Gastrocnemius medialis (tissue), 4 donors: ENCODE results near the gene ITGB7. TPM values are rescaled to one million over a fixed set of nuclear protein-coding genes. Genes with fewer than 3 reads are reported as not detected.

Experiments used
- ATAC-seq, 2 donors: fragments of 150-250 bp; one replicate each; pipeline ENCODE4 v1.9.1; 2016
- DNase-seq, 2 donors: peaks; one replicate each; pipeline ENCODE4 v3.0.0-alpha.2; 2019
- H3K27ac ChIP-seq, 4 donors: fragments of 200-600 bp; sonication (generic); 1 replicate in 1 of 4; 2 replicates in 3 of 4; pipeline ENCODE4 v1.5.1; 2016 to 2018; ENCODE audit warnings: mild to moderate bottlenecking in 2 of 4, moderate library complexity in 1 of 4
- H3K27me3 ChIP-seq, 3 donors: fragments of 200-600 bp; sonication (generic) in 2 of 3; 1 replicate in 1 of 3; 2 replicates in 2 of 3; pipeline versions ENCODE4 v1.5.1 to v1.6.0; 2016 to 2019; ENCODE audit warnings: mild to moderate bottlenecking in 1 of 3, moderate library complexity in 1 of 3
- H3K36me3 ChIP-seq, 2 donors: fragments of 200-600 bp; sonication (generic) in 1 of 2; one replicate each; pipeline ENCODE4 v1.5.1; 2017 to 2018
- H3K4me1 ChIP-seq, 2 donors: fragments of 200-600 bp; sonication (generic) in 1 of 2; one replicate each; pipeline ENCODE4 v1.5.1; 2016 to 2017; ENCODE audit warnings: mild to moderate bottlenecking in 2 of 2
- H3K4me3 ChIP-seq, 4 donors: fragments of 200-600 bp; sonication (generic) in 3 of 4; 1 replicate in 1 of 4; 2 replicates in 3 of 4; pipeline ENCODE4 v1.5.1; 2016 to 2019; ENCODE audit warnings: mild to moderate bottlenecking in 2 of 4
- H3K9me3 ChIP-seq, 3 donors: fragments of 200-600 bp; sonication (generic) in 2 of 3; 1 replicate in 1 of 3; 2 replicates in 2 of 3; pipeline ENCODE4 v1.5.1; 2016 to 2019
- CTCF ChIP-seq, 5 experiments: fragments of 450-650 bp in 3 of 5; fragments of 200-600 bp in 2 of 5; sonication (generic) in 2 of 5; IDR thresholded peaks in 4 of 5; conservative IDR thresholded peaks in 1 of 5; 1 replicate in 4 of 5; 2 replicates in 1 of 5; pipeline ENCODE4 v1.5.1; 2016 to 2019; ENCODE audit warnings: antibody characterized with exemption in 5 of 5, mild to moderate bottlenecking in 3 of 5, moderate library complexity in 3 of 5
- POLR2A ChIP-seq, 2 donors: fragments of 450-650 bp; IDR thresholded peaks; one replicate each; pipeline ENCODE4 v1.6.1; 2017; ENCODE audit warnings: antibody characterized with exemption in 2 of 2, mild to moderate bottlenecking in 2 of 2, moderate library complexity in 2 of 2
- in situ Hi-C, 4 donors: fragments of 200-750 bp; cut with MboI; loops; one replicate each; pipeline versions ENCODE4 v1.15.0 to v1.8.0; 2017; ENCODE audit warnings: low sequenced_read_pairs in 4 of 4
- intact Hi-C: fragments of 100-400 bp; cut with DNase I; formaldehyde crosslinking; loops from one replicate; pipeline ENCODE4 v1.15.1; 2023; ENCODE audit warnings: low total_unique reads
- total RNA-seq, 4 donors: library from RNA; depleted of rRNA; stranded (reverse); fragments of >200 nt; gene quantifications; one replicate each; pipeline versions ENCODE4 v1.1.0 to v1.2.3, GENCODE V29; 2016

The ITGB7 gene
- total RNA-seq, 4 donors from 2014 or later: 0.73 to 0.81 TPM; not detected in 2

- no peak for TF ChIP-seq CTCF (IDR thresholded peaks at IDR 0.05 in 4 of 5, conservative IDR thresholded peaks at IDR 0.05 in 1 of 5)
- no peak for TF ChIP-seq POLR2A (IDR thresholded peaks at IDR 0.05)
- no peaks in the 10 kb centered on the region for H3K9me3 ChIP-seq
- no peak overlapping the region for H3K4me3 ChIP-seq
- no peaks in the 10 kb centered on the region for H3K27me3 ChIP-seq
- no peak for ATAC-seq
- no peak for DNase-seq
- no peaks in the 10 kb centered on the region for H3K36me3 ChIP-seq
- intact Hi-C loops: no loop called here
- in situ Hi-C loops: no loop called here
- H3K4me1 ChIP-seq: no peaks in the 10 kb centered on the region
- H3K27ac ChIP-seq: no peak overlapping the region
These were observed 35.2 kb downstream of the ITGB7 start for GRCh38 chr12:53171725-53172329.

- Histone ChIP-seq H3K9me3 (no peaks in the 10 kb centered on the region), H3K27ac (no peak overlapping the region), H3K27me3 (no peaks in the 10 kb centered on the region), H3K4me3 (no peak overlapping the region), H3K36me3 (no peaks in the 10 kb centered on the region), H3K4me1 (no peaks in the 10 kb centered on the region)
- no peak for DNase-seq
- no peak for TF ChIP-seq POLR2A (IDR thresholded peaks at IDR 0.05)
- no peak for TF ChIP-seq CTCF (IDR thresholded peaks at IDR 0.05 in 4 of 5, conservative IDR thresholded peaks at IDR 0.05 in 1 of 5)
- intact Hi-C loops: no loop called here
- in situ Hi-C loops: no loop called here
- ATAC-seq: no peak
These were observed 36.0 kb downstream of the ITGB7 start for GRCh38 chr12:53170876-53171724.

GRCh38 chr12:53170215-53170614, 36.8 kb downstream of the ITGB7 start:
- in situ Hi-C loops: no loop called here
- ATAC-seq (no peak), DNase-seq (no peak)
- no peak overlapping the region for H3K27ac ChIP-seq
- no peaks in the 10 kb centered on the region for H3K27me3 ChIP-seq
- no peaks in the 10 kb centered on the region for H3K4me1 ChIP-seq
- TF ChIP-seq POLR2A (IDR thresholded peaks at IDR 0.05) (no peak), CTCF (IDR thresholded peaks at IDR 0.05 in 4 of 5, conservative IDR thresholded peaks at IDR 0.05 in 1 of 5) (no peak)
- intact Hi-C loops: no loop called here
- H3K4me3 ChIP-seq: no peak overlapping the region
- H3K9me3 ChIP-seq: no peaks in the 10 kb centered on the region
- H3K36me3 ChIP-seq: no peaks in the 10 kb centered on the region

GRCh38 chr12:53169644-53170043, 37.4 kb downstream of the ITGB7 start:
- no peak for ATAC-seq
- Histone ChIP-seq H3K9me3 (no peaks in the 10 kb centered on the region), H3K4me1 (no peaks in the 10 kb centered on the region), H3K27ac (no peak overlapping the region), H3K4me3 (no peak overlapping the region), H3K36me3 (no peaks in the 10 kb centered on the region), H3K27me3 (no peaks in the 10 kb centered on the region)
- no peak for DNase-seq
- TF ChIP-seq CTCF (IDR thresholded peaks at IDR 0.05 in 4 of 5, conservative IDR thresholded peaks at IDR 0.05 in 1 of 5) (no peak), POLR2A (IDR thresholded peaks at IDR 0.05) (no peak)
- in situ Hi-C loops: no loop called here
- intact Hi-C loops: no loop called here
